ENCODE measurements around the gene BAG1.

GRCh38 chr9:33229359-33230114 lies 35.0 kb downstream of the BAG1 start:
- TF ChIP-seq ZNF384 (IDR thresholded peaks at IDR 0.05) (no peak), BHLHE40 (IDR thresholded peaks at IDR 0.05; ENCODE audit: borderline replicate concordance) (no peak), SUZ12 (IDR thresholded peaks at IDR 0.05) (no peak)

All from HEK293T (cell line).